HG03196 (cell line): ENCODE data around the gene MYO3B.
"Not testable (repeated sequence)": the region's sequence is repeated elsewhere in the genome, so short reads cannot be mapped to it uniquely, and the experiment has no call there.

Source experiments
- ATAC-seq: cut with Tn5 transposase; IDR thresholded peaks from one replicate; pipeline ENCODE4 v1.9.1; 2021; ENCODE audit not compliant: unreplicated experiment

The MYO3B gene

DNA sequence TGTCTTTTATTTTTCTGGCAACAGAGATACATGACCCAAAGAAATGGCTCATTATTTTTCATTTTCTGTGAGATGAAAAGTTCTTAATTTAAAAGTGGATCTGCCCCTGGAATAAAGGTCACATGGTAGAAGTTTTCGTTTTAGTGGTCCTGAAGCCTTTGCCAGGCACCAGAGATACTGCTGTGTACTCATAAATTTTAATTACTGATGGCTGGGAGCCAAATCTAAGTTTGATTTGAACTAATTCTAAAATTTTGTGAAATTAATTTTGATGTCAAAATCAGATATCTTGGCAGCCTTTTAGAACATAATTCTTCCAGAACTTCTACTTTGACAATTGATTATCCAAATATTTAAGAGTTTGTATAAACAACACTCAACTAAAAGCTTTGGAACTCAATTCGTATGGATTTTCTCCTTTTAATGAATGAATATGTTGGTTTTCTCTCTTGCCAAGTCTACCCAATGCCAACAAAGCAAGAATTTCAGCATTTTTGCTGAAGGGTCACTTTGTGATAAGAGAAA lies 408.7 kb downstream of the MYO3B start:
- ATAC-seq, result no peak

DNA sequence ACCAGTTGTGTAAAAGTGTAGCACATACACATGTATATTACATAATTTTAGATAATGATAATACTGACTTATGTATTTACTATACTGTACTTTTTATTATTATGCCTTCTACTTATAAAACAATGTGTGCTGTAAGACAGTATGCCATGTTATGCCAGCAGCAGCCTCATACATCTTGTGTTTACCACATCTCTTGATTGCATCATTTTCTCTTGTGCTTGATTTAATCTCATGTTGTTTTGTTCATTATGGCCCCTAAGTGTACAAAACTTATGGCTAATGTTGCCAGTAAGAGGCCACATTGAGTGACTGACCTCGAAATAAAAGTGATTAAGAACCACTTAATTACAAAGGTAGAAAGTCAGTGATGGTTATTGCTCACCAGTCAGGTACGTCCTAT lies 409.2 kb downstream of the MYO3B start:
- no peak for ATAC-seq

DNA sequence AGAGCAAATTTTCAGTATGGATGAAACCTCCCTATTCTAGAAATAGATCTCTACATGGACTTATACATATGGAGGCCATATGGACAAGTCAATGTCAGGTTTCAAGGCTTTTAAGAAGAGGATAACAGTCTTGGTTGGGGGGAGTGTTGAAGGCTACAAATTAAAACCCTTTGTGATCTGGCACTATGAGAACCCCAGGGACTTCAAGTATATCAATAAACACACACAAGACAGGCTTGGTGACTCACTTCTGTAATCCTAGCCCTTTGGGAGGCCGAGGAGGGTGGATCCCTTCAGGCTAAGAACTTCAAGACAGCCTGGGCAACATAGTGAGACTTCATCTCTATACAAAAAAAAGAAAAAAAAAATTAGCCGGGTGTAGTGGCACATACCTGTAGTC lies 410.0 kb downstream of the MYO3B start:
- ATAC-seq, result no peak

DNA sequence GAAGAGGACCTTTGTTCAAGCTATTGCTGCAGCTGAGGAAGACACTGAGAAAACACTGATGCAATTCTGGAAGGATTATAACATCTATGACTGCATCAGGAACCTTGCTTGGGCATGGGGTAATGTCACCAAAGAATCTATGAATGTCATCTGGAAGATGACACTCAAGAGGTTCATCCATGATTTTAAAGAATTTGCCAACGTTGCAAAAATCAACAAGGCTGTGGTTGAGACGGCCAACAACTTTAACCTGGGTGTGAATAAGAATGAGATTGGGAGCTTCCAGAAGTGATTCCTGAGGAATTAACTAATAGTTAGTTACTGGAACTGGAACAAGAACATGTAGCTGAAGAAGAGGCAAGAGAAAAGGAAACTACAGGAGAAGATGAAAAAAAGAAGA lies 410.8 kb downstream of the MYO3B start:
- no peak for ATAC-seq

DNA sequence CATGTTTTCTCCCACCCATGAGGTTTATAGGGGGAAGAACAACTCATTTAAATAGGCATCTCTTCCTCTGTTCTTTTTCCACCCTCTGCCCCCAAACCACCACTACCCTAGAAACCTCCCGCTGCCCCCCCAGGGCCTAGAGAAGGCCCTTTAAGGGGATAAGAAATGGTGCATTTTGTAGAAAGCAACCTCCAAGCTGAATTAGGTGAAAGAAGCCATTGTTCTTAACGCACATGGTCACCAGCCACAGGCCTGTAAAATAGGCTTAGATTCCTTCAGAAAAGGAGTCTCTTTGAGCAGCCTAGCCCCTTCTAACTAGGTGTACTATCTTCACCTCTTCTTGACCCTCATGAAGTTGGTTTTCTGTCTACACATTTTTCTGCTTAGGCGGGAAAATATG lies 418.6 kb downstream of the MYO3B start:
- ATAC-seq, result no peak

DNA sequence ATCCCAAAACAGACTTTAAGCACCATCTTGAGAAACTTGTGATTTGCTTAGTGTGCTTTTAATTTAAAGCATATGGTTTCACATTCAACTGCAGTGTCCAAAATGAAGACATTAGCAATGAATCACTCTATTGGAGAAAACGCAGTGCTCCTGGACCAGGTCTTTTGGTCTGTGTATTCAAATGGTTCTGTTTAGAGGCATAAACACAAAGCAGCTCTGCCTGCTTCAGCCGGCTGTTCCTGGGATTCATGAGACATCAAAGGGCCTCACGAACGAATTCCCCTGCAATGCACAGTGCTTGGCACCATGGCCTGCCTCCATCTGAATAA lies 420.1 kb downstream of the MYO3B start:
- ATAC-seq, result no peak

DNA sequence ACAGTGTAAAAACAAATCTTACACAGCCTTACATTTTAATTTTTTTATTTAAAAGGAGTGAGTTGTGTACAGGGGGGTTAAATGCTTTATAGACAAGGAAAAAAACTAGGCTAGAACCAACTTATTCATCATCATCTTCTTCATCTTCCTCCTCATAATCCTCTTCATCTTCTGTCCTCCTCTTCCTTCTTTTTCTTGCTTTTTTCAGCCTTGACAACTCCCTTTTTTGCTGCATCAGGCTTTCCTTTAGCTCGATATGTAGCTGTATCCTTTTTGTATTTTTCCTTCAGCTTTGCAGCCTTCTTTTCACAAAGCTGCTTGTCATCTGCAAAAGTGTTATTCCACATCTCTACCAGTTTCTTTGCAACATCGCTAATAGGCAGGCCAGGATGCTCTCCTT lies 423.5 kb downstream of the MYO3B start:
- no peak for ATAC-seq

DNA sequence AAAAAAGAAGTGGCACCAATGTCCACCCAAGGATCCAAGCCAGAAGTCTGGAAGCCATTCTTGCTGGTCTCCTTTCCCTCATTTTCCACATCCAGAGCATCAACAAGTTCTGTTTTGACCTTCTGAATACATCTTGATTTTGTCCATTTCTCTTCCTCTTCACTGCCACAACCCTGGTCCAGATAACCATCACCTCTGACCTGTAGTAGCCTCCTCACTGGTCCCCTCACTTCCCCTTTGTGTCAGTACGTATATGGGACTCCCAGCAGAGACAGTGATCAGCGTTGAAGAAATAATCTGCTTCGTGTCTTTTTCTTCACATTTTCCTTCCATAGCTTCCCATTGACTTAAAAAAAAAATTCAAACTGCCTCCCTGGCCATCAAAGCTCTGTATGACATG lies 427.9 kb downstream of the MYO3B start:
- no peak for ATAC-seq

DNA sequence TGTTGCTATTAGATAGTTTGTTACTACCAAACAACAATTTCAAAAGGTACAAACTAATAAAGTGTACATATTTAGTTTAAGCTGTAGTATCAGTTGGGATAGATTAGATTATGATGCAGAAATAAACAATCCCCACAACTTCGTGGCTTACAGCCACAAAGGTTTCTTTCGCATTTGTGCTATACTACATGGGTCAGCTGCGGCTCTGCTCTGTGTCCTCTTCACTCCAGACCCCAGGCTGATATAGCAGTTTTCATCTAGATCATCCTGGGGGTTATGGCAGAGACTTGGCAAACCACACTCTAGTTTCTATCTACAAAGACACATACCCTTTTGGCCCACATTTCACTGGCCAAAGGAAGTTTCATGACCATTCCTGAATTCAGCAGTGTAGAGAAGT lies 429.2 kb downstream of the MYO3B start:
- ATAC-seq, result no peak

DNA sequence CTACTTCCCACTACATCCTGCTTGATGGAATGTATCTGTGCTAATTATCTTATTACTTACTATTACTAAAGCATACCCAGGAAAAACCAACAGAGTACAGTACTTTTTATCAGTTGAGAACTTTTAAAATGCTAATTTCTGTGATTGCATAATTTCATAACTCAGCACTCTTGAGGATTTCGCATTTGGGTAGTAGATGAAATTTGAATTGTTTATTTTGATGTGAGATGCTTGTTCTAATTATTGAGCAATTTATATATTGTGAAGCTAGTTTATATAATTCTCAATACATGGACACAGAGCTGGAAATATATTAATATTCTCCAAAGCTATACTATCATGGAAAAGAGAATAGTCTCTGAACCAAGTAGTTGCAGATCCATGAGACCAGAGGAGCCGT lies 432.7 kb downstream of the MYO3B start:
- no peak for ATAC-seq

DNA sequence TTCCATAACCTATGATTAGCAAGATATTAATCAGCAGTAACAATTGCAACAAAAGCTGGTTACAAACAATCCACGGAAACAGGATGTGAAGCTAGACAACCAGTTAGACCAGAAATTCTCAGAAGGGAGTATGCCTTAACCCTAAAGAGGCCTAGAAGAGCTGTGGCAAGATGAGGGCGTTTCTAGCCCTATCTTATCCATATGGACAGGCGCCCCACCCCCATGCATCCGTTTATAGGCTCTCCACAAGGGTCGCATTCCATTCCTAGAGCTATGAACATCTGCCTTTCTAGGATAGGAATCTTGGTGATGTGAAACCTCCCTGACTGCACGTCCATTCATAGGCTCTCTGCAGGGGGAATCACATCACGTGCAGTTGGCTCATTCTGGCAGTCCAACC lies 441.0 kb downstream of the MYO3B start:
- not testable (repeated sequence) for ATAC-seq

DNA sequence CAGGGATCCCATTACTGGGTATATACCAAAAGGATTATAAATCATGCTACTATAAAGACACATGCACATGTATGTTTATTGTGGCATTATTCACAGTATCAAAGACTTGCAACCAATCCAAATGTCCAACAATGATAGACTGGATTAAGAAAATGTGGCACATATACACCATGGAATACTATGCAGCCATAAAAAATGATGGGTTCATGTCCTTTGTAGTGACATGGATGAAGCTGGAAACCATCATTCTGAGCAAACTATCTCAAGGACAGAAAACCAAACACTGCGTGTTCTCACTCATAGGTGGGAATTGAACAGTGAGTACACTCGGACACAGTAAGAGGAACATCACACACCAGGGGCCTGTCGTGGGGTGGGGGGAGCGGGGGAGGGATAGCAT lies 457.1 kb downstream of the MYO3B start:
- ATAC-seq, result not testable (repeated sequence)

DNA sequence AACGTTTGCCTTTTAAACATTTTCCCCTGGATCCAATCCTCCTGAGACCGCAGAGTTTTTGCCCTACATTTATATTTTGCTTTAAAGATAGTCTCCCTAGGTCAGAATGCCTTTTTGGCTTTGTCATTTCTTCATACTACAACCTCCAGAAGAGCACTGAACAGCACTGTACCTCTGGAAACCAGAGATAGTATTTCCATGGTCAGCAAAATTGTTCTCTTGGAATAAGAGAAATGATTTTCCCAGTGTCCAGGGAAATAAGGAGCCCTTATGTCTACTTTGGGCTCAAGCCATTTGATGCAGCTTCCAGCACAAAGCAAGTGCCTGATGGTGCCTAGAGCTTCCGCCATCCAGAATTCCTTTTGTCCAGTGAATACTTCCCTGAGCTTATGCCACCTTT lies 461.7 kb downstream of the MYO3B start:
- ATAC-seq, result no peak

DNA sequence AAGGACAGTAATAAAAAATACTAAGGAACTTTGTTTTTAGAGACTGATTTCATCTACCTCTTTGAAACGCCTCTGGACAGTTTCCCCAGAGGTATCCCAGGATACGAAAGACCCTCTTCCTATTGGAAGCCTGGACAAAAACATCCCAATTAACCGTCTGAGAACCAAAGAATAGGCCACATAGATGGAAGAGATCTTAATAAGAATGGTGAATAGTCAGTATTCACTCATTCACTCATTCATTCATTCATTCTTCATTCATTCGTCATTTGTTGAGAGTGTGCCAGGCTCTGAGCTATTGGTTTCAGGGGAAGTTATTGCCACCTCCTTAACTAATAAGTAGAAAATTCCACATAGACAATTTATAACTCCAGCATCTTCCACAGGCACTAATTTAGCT lies 464.0 kb downstream of the MYO3B start:
- ATAC-seq, result no peak

DNA sequence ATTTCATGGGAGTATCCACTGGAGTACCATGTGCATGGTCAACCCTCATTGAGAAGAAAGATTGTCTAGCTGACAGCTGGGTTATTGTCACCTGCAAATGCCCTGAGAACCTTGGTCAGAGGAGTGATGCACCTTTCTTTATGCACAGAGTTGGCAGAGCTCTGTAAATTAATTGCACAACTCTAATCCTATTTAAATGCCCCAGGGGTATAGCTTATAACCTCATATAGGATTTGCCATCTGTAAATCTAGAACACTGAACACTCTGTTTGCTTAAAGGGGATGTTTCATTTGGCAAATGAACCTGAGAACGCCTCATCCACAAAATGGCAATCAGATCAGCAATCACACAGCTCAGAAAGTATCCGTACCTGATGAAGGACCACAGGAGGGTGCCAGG lies 465.4 kb downstream of the MYO3B start:
- ATAC-seq, result no peak

DNA sequence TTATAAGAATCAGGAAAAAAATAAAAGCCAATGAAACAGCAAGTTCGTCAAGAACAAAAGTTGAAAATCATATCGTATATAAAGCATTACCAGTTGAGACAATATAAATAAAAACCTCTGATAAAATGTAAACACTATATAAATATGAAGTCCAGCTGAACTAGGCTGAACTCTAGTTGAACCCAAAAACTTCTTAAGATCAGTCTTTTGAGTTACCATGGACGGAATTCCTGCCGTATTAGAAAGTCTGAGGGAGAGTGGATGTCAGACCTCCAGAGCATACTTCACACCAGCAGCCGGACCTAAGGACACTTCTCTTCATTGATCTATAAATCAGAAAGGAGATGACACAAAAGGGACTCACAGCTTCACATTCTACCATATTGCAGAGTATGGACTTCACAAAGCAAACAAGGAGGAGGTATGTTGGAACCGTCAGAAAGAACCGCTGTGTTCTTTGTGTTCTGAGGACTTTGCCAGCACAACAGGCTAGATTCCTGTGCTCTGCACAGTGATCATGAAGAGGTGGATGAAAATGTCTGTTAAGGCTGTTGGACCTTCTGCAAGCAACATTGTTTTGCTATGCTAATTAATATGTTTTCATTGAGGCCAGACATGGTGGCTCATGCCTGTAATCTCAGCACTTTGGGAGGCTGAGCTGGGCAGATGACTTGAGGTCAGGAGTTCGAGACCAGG lies 469.9 kb downstream of the MYO3B start:
- ATAC-seq, result no peak

DNA sequence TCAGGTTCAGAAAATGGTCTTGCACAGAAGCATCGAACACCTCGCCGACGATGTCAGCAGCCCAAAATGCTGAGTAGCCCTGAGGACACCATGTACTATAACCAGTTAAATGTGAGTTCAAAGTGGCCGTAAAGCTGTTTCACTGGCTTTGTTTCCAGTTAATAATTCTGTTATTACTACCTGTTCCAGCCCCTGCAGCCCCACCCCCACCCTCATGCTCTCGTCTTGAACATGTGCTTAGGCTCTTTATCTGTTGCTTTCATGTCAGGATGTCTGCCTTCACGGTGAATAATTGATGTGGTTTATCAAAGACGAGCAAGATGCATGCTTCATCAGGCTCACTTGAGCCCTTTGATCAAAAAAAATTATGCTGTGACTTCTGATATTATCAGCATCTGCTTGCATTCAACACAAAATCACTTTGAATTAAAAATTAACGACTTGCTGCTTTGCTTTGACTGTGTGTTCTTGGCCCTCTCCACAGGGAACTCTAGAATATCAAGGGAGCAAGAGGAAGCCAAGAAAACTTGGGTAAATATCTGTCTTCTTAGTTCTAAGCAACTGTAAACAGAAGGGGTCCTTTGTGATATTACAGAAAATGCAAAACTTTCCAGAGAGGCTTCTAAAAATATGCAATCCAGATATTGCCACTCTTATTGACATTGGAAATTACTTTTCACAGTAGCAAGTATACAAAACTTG lies 473.8 kb downstream of the MYO3B start:
- no peak for ATAC-seq

DNA sequence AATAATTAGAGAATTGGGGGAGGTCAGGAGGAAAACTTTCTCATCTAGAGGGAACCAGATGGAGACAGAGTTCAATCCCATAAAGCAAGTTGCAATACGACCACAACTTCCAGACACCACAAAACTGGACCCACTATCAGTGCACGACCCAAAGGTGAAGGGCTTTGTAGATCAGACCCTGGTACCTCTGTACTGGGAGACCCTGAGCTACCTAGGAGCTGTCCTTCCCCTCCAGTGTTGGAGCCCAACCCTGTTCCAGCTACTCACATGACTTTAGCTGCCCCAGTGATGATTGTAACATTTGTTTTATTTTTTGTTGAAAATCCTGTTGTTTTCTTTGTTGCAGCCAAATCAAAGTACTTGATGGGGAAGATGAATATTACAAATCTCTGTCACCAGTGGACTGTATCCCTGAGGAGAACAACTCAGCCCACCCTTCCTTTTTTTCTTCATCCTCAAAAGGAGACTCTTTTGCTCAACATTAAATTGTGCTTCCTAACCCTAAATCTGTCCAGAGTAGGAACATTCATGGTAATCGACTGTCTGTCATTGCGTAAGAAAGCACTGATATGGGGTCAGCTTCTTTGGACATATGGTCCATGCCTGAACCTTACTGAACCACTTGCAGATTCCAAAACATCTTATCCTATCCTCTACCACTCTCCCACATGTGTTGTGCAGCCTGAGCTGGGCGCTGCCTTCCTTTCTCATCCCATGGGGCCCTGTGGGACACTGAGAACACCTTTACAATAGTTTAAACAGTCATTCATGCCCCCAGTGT lies 474.9 kb downstream of the MYO3B start:
- no peak for ATAC-seq

DNA sequence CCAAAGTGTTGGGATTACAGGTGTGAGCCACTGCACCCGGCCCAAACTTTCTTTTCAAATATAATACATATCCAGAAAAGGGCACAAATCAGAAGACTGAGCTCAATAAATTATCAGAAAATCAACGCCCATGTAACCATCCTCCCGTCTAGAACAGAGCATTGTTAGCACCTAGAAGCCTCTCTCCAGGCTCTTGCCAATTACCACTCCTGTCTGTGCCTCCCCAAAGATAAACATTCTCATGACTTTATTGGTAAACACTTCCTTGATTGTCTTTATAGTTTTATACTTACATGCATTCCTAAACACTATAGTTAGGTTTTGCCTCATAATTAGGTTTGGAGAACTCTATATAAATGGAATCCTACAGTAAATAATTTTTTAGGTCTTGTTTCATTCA lies 478.7 kb downstream of the MYO3B start:
- no peak for ATAC-seq

DNA sequence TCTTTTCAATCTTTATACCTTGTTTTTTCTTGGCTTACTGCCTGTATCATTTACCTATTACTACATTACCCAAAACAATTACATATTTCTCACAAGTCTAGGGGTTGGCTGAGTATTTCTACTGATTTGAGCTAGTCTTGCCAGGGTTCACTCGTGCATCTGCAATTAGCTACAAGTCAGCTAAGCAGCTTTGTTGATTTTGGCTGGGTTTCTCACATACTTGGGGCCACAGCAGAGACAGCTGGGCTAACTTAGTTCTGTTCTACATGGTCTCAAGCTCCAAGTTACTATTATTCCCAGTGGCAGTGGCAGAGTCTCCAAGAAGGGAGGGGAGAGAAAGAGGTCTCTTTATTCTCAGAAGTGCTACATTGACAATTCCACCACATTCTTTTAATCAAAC lies 482.5 kb downstream of the MYO3B start:
- ATAC-seq, result no peak

DNA sequence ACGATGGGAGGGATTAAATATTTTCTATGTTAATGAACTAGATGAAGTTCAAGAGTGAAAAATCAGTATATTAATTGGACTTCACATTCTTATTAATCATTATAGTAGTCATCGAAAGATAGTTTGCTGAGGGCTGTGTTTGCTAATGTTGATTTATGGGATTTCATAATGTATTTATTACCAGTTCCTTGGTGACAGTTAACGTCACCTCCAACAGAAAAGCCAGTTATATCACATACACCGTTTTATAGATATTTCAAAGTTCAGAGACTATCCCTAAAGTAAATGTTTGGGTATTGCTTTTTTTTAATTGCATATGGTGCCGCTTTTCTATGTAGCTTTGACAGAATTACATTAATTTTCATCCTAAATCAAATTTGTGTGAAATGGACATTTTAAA lies 487.8 kb downstream of the MYO3B start:
- no peak for ATAC-seq

DNA sequence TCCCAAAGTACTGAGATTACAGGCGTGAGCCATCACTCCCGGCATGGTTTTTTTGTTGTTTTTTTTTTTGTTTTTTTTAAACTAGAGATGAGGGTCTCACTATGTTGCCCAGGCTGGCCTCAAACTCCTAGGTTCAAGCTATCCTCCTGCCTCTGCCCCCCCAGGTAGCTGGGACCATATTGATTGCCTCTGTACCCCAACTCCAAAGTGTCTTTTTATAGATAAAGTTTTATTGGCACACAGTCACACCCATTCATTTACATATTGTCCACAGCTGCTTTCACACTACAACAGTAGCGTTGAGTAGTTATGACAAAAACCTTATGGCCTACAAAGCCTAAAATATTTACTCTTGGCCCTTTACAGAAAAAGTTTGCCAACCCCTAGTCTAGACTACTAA lies 492.0 kb downstream of the MYO3B start:
- ATAC-seq, result no peak
